Measurements from ENCODE around the gene SAMD1. TPM values are rescaled to one million over a fixed set of nuclear protein-coding genes. Genes with fewer than 3 reads are reported as not detected.

Gene SAMD1
- total and polyA plus RNA-seq, 2 of the 13 experiments (the other 11 are each of a cell fraction or from before 2014, with no cell fraction given) = 17.5 to 45.0 TPM

DNA sequence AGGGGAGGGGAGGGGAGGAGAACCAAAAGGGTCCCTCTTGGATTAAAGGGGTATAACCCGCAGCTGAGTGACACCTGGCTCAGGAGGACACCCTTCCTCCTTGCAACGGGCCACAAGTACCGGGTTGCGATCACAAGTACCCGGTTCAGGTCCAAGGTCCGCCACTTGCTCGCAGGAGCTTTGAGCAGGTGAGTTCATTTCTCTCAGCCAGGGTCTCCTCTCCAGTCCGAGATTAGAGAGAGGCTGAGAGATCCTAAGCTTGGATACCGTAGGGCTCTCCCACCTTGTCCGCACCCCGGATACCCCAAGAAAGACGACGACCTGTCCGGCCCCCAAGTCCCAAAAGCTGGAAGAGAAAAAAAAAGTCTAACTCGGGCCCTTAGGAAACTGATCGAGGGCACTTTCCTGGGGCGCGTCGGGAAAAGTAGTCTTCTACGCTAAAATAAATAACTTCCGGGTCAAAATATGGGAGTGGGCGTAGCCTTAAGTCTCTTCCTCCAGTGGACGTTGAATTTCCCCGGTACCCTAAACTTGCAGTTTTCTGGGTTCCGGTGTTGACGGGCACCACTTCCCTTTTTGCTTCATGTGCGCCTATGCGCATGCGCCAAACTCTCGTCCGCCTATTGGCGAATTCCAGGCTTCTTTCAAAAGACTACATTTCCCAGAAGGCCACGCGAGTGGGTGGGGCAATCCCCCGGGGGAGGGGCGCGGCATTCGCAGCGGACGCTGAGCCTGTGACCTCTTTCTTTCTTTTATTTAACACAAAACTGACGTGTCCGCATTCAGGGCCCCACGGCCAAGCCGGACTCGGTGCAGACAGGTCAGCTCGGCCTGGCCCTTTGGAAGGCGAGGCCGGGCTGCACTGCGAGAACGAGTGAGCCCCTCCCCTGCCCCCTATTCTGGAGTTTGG, 9.4 kb downstream of the SAMD1 start (continued):
- TF ChIP-seq, protein P1, sequence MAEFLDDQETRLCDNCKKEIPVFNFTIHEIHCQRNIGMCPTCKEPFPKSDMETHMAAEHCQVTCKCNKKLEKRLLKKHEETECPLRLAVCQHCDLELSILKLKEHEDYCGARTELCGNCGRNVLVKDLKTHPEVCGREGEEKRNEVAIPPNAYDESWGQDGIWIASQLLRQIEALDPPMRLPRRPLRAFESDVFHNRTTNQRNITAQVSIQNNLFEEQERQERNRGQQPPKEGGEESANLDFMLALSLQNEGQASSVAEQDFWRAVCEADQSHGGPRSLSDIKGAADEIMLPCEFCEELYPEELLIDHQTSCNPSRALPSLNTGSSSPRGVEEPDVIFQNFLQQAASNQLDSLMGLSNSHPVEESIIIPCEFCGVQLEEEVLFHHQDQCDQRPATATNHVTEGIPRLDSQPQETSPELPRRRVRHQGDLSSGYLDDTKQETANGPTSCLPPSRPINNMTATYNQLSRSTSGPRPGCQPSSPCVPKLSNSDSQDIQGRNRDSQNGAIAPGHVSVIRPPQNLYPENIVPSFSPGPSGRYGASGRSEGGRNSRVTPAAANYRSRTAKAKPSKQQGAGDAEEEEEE (CRISPR knock-in tag; IDR thresholded peaks at IDR 0.05; ENCODE audit: borderline replicate concordance) = no peak
- TF ChIP-seq NFIB (CRISPR knock-in tag; IDR thresholded peaks at IDR 0.05; ENCODE audit: borderline replicate concordance) = no peak
- TF ChIP-seq RFX5 (IDR thresholded peaks at IDR 0.05; ENCODE audit: low read depth, low read length) = no peak
- TF ChIP-seq, protein P2, sequence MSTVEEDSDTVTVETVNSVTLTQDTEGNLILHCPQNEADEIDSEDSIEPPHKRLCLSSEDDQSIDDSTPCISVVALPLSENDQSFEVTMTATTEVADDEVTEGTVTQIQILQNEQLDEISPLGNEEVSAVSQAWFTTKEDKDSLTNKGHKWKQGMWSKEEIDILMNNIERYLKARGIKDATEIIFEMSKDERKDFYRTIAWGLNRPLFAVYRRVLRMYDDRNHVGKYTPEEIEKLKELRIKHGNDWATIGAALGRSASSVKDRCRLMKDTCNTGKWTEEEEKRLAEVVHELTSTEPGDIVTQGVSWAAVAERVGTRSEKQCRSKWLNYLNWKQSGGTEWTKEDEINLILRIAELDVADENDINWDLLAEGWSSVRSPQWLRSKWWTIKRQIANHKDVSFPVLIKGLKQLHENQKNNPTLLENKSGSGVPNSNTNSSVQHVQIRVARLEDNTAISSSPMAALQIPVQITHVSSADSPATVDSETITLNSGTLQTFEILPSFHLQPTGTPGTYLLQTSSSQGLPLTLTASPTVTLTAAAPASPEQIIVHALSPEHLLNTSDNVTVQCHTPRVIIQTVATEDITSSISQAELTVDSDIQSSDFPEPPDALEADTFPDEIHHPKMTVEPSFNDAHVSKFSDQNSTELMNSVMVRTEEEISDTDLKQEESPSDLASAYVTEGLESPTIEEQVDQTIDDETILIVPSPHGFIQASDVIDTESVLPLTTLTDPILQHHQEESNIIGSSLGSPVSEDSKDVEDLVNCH (CRISPR knock-in tag; IDR thresholded peaks at IDR 0.05) = no peak
- TF ChIP-seq NFE2L1 (CRISPR knock-in tag; IDR thresholded peaks at IDR 0.05; ENCODE audit: borderline replicate concordance) = no peak
- peak; percentile 75; the same call in 1 of the 2 replicates for TF ChIP-seq CEBPB (IDR thresholded peaks at IDR 0.05; ENCODE audit: borderline replicate concordance, low read depth, low read length)
- no peak; the same call in 1 of the 2 replicates for TF ChIP-seq NR2F6 (IDR thresholded peaks at IDR 0.05)
- TF ChIP-seq NR2F6 (CRISPR knock-in tag; IDR thresholded peaks at IDR 0.05) = peak; percentile 46; the same call in 1 of the 2 replicates
- no peak for TF ChIP-seq SMAD9 (CRISPR knock-in tag; IDR thresholded peaks at IDR 0.05)
- TF ChIP-seq, protein P3, sequence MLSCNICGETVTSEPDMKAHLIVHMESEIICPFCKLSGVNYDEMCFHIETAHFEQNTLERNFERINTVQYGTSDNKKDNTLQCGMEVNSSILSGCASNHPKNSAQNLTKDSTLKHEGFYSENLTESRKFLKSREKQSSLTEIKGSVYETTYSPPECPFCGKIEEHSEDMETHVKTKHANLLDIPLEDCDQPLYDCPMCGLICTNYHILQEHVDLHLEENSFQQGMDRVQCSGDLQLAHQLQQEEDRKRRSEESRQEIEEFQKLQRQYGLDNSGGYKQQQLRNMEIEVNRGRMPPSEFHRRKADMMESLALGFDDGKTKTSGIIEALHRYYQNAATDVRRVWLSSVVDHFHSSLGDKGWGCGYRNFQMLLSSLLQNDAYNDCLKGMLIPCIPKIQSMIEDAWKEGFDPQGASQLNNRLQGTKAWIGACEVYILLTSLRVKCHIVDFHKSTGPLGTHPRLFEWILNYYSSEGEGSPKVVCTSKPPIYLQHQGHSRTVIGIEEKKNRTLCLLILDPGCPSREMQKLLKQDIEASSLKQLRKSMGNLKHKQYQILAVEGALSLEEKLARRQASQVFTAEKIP (CRISPR knock-in tag; IDR thresholded peaks at IDR 0.05; ENCODE audit: borderline replicate concordance) = no peak
- no peak for TF ChIP-seq SNRNP70 (IDR thresholded peaks at IDR 0.05; ENCODE audit: low read depth, low read length)
- TF ChIP-seq CC2D1A (CRISPR knock-in tag; IDR thresholded peaks at IDR 0.05) = no peak
- TF ChIP-seq ZNF75D (CRISPR knock-in tag; IDR thresholded peaks at IDR 0.05; ENCODE audit: borderline replicate concordance) = no peak
- no peak for TF ChIP-seq EHMT2 (IDR thresholded peaks at IDR 0.05; ENCODE audit: borderline replicate concordance, low read depth, low read length)
- TF ChIP-seq RORA (CRISPR knock-in tag; IDR thresholded peaks at IDR 0.05) = no peak
- no peak for TF ChIP-seq ZNF224 (CRISPR knock-in tag; IDR thresholded peaks at IDR 0.05)
- TF ChIP-seq ZNF446 (CRISPR knock-in tag; IDR thresholded peaks at IDR 0.05) = no peak
- no peak for TF ChIP-seq TCF7L2 (IDR thresholded peaks at IDR 0.05; ENCODE audit: low read depth, low read length)
- TF ChIP-seq, protein P4, sequence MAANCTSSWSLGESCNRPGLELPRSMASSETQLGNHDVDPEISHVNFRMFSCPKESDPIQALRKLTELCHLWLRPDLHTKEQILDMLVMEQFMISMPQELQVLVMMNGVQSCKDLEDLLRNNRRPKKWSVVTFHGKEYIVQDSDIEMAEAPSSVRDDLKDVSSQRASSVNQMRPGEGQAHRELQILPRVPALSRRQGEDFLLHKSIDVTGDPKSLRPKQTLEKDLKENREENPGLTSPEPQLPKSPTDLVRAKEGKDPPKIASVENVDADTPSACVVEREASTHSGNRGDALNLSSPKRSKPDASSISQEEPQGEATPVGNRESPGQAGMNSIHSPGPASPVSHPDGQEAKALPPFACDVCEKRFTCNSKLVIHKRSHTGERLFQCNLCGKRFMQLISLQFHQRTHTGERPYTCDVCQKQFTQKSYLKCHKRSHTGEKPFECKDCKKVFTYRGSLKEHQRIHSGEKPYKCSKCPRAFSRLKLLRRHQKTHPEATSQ (CRISPR knock-in tag; IDR thresholded peaks at IDR 0.05; ENCODE audit: borderline replicate concordance) = 0 out of 2 replicates have a peak, but pooled peaks have one; percentile 23
- no peak for TF ChIP-seq NONO (IDR thresholded peaks at IDR 0.05)
- peak; percentile 70; the same call in 1 of the 2 replicates for TF ChIP-seq NONO (CRISPR knock-in tag; conservative IDR thresholded peaks at IDR 0.05)
- peak; percentile 31; the same call in 1 of the 2 replicates for TF ChIP-seq SOX5 (CRISPR knock-in tag; IDR thresholded peaks at IDR 0.05; ENCODE audit: borderline replicate concordance)
